ENCODE results near the gene TTLL11. TPM values are rescaled to one million over a fixed set of nuclear protein-coding genes. Genes with fewer than 3 reads are reported as not detected.

The TTLL11 gene
- polyA plus RNA-seq, 1 of the 3 experiments (the other 2 are of a cell fraction) = 6.8 TPM

DNA sequence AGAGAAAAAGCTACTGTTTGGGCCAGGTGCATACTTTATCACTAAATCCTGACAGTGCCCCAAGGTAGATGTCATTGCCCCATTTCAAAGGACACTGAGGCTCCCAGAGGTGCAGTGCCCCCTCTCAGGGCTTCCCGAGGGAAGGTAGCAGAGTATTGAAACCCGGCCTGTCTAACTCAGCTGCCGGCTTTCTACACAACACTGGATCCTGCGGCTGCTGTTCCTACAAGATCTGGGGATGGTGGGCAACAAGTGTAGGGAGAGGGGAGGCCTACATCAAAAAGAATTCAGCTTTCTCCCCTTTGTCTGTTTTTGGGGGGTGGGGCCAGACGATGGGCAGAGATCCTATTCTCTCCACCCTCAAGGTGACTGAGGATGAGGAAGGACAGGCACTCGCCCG is 240.9 kb downstream of the TTLL11 start:
- Histone ChIP-seq H3K4me2 (no peak overlapping the region), H3K9ac (no peak overlapping the region), H2AFZ (ENCODE audit: low read depth) (no peak overlapping the region), H3K9me2 (no peaks in the 10 kb centered on the region), H4K20me1 (ENCODE audit: insufficient read depth) (no peaks in the 10 kb centered on the region), H3F3A (replicated peaks; ENCODE audit: insufficient read depth) (no peaks in the 10 kb centered on the region), H3K4me1 (ENCODE audit: control insufficient read depth in 1 of 2, insufficient read depth in 2 of 2, low read depth in 1 of 2, low read length in 1 of 2) (no peaks in the 10 kb centered on the region), H3K27me3 (ENCODE audit: insufficient read depth) (no peaks in the 10 kb centered on the region), H3K9me3 (peaks cover 6% of the 10 kb centered on the region; the same call in 1 of the 2 replicates), H3K27ac (ENCODE audit: low read depth in 2 of 2, low read length in 1 of 2) (no peak overlapping the region), H3K4me3 (ENCODE audit: low read depth in 2 of 2, low read length in 1 of 2) (no peak overlapping the region), H3K36me3 (replicated peaks in 1 of 2; ENCODE audit: control insufficient read depth in 1 of 2, insufficient read depth in 2 of 2, low read length in 1 of 2) (peaks cover 0 to 6% of the 10 kb centered on the region in 2 experiments), H3K79me2 (ENCODE audit: insufficient read depth) (no peaks in the 10 kb centered on the region)
- TF ChIP-seq, protein P1, sequence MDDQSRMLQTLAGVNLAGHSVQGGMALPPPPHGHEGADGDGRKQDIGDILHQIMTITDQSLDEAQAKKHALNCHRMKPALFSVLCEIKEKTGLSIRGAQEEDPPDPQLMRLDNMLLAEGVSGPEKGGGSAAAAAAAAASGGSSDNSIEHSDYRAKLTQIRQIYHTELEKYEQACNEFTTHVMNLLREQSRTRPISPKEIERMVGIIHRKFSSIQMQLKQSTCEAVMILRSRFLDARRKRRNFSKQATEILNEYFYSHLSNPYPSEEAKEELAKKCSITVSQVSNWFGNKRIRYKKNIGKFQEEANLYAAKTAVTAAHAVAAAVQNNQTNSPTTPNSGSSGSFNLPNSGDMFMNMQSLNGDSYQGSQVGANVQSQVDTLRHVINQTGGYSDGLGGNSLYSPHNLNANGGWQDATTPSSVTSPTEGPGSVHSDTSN (IDR thresholded peaks at IDR 0.05) = no peak
- TF ChIP-seq FOSL2 (IDR thresholded peaks at IDR 0.05; ENCODE audit: borderline replicate concordance, low read depth) = no peak
- no peak for TF ChIP-seq RXRA (IDR thresholded peaks at IDR 0.05; ENCODE audit: borderline replicate concordance, low read depth)
- no peak for TF ChIP-seq MXI1 (IDR thresholded peaks at IDR 0.05; ENCODE audit: low read depth, low read length)
- TF ChIP-seq TCF12 (IDR thresholded peaks at IDR 0.05) = no peak
- TF ChIP-seq EP300 (IDR thresholded peaks at IDR 0.05; ENCODE audit: borderline replicate concordance in 1 of 2, low read depth in 1 of 2, low read length in 1 of 2) = no peak
- no peak for TF ChIP-seq SMC3 (IDR thresholded peaks at IDR 0.05; ENCODE audit: low read depth, low read length)
- TF ChIP-seq FOXM1 (IDR thresholded peaks at IDR 0.05; ENCODE audit: low read depth) = no peak
- no peak for TF ChIP-seq EZH2phosphoT487 (IDR thresholded peaks at IDR 0.05; ENCODE audit: borderline replicate concordance, low read depth)
- TF ChIP-seq GABPA (IDR thresholded peaks at IDR 0.05; ENCODE audit: low read depth) = no peak
- no peak for TF ChIP-seq GATA2 (CRISPR knock-in tag; IDR thresholded peaks at IDR 0.05)
- TF ChIP-seq RFX5 (IDR thresholded peaks at IDR 0.05; ENCODE audit: low read length) = no peak
- TF ChIP-seq NFIC (IDR thresholded peaks at IDR 0.05; ENCODE audit: borderline replicate concordance) = no peak
- no peak for TF ChIP-seq RCOR1 (IDR thresholded peaks at IDR 0.05; ENCODE audit: low read length)
- TF ChIP-seq, protein P2, sequence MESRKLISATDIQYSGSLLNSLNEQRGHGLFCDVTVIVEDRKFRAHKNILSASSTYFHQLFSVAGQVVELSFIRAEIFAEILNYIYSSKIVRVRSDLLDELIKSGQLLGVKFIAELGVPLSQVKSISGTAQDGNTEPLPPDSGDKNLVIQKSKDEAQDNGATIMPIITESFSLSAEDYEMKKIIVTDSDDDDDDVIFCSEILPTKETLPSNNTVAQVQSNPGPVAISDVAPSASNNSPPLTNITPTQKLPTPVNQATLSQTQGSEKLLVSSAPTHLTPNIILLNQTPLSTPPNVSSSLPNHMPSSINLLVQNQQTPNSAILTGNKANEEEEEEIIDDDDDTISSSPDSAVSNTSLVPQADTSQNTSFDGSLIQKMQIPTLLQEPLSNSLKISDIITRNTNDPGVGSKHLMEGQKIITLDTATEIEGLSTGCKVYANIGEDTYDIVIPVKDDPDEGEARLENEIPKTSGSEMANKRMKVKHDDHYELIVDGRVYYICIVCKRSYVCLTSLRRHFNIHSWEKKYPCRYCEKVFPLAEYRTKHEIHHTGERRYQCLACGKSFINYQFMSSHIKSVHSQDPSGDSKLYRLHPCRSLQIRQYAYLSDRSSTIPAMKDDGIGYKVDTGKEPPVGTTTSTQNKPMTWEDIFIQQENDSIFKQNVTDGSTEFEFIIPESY (IDR thresholded peaks at IDR 0.05; ENCODE audit: borderline replicate concordance, low read depth) = no peak
- TF ChIP-seq ELF1 (IDR thresholded peaks at IDR 0.05) = no peak
- TF ChIP-seq JUND (IDR thresholded peaks at IDR 0.05) = no peak
- TF ChIP-seq, protein P3, sequence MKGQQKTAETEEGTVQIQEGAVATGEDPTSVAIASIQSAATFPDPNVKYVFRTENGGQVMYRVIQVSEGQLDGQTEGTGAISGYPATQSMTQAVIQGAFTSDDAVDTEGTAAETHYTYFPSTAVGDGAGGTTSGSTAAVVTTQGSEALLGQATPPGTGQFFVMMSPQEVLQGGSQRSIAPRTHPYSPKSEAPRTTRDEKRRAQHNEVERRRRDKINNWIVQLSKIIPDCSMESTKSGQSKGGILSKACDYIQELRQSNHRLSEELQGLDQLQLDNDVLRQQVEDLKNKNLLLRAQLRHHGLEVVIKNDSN (IDR thresholded peaks at IDR 0.05; ENCODE audit: borderline replicate concordance, low read depth) = no peak
- no peak for TF ChIP-seq MEF2A (IDR thresholded peaks at IDR 0.05; ENCODE audit: borderline replicate concordance, low read depth)
- WGBS (ENCODE audit: low lambda C conversion rate) = 97% methylated on average over 7 of the region's 7 CpGs
- POLR2A ChIA-PET = no interaction called here
- CTCF ChIA-PET = no interaction called here
- no peak for DNase-seq

Data from SK-N-SH (cell line).